Prostate gland (tissue), 2 donors: ENCODE measurements around the gene SPRYD7.

Source experiments
- POLR2A ChIP-seq: fragments of 450-650 bp; IDR thresholded peaks from one replicate; pipeline ENCODE4 v1.6.1; 2016; ENCODE audit warnings: antibody characterized with exemption, mild to moderate bottlenecking
- TF ChIP-seq, protein P1 (sequence below), 4 experiments: fragments of 200-600 bp in 2 of 4; fragments of 450-650 bp in 2 of 4; sonication (generic) in 2 of 4; IDR thresholded peaks; 1 replicate in 3 of 4; 2 replicates in 1 of 4; pipeline ENCODE4 v1.5.1; 2016 to 2019; ENCODE audit warnings: antibody characterized with exemption in 4 of 4, mild to moderate bottlenecking in 2 of 4, moderate library complexity in 2 of 4

DNA sequence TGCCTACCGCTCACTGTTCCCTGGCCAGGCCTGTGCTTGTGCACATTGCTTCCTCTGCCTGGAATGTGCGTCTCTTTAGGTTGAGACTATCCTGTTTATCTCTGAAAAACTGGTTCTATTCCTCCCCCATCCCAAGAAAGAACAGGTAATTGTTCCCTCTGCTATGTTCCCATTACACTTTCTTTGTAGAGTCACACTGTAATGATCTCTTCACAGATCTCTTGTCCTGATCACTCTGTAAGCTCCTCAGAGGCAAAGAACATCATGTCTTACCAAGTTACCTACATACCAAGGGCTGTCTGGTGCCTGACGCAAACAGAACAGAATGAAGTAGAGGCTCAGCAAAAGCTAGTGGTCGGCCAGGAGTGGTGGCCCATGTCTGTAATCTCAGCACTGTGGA, 40.3 kb downstream of the SPRYD7 start:
- TF ChIP-seq, protein P1, sequence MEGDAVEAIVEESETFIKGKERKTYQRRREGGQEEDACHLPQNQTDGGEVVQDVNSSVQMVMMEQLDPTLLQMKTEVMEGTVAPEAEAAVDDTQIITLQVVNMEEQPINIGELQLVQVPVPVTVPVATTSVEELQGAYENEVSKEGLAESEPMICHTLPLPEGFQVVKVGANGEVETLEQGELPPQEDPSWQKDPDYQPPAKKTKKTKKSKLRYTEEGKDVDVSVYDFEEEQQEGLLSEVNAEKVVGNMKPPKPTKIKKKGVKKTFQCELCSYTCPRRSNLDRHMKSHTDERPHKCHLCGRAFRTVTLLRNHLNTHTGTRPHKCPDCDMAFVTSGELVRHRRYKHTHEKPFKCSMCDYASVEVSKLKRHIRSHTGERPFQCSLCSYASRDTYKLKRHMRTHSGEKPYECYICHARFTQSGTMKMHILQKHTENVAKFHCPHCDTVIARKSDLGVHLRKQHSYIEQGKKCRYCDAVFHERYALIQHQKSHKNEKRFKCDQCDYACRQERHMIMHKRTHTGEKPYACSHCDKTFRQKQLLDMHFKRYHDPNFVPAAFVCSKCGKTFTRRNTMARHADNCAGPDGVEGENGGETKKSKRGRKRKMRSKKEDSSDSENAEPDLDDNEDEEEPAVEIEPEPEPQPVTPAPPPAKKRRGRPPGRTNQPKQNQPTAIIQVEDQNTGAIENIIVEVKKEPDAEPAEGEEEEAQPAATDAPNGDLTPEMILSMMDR (IDR thresholded peaks at IDR 0.05) = no peak
- TF ChIP-seq POLR2A = no peak
